ENCODE measurements around the gene ENAH. TPM values are rescaled to one million over a fixed set of nuclear protein-coding genes. Genes with fewer than 3 reads are reported as not detected.

Gene ENAH
- polyA plus RNA-seq, 3 donors: 0.12 TPM; not detected in 2

DNA sequence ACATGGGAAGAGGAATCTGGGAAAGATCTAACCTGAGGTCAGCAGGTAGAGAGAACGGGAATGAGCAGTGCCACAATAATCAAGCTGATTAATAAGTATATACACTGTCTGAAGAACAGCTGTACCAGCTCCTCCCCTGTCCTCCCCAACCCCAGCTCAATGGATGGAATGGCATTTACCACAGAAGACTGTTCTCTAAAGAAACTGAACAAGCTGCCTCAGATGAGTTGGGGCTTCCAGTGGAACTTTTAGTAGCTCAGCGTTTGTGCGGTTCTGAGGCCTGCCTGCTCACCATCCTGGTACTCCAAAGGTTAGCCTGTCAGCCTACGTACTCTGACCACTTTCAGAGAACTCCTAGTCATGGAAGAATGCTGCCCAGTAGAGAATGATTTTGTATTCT, 123.2 kb downstream of the ENAH start:
- Mint-ChIP-seq H3K27ac (no peak overlapping the region), H3K36me3 (no peaks in the 10 kb centered on the region), H3K9me3 (no peaks in the 10 kb centered on the region), H3K4me3 (no peak overlapping the region), H3K4me1 (no peaks in the 10 kb centered on the region), H3K27me3 (ENCODE audit: low read depth in 3 of 3) (peaks cover 2 to 4% (median 3%) of the 10 kb centered on the region in 3 donors)
- Histone ChIP-seq H3K79me2 (ENCODE audit: insufficient read depth, low read length) (no peaks in the 10 kb centered on the region), H3K36me3 (replicated peaks in 1 of 2; ENCODE audit: control insufficient read depth in 1 of 2, insufficient read depth in 2 of 2, low read length in 2 of 2) (no peaks in the 10 kb centered on the region), H3K4me3 (replicated peaks in 1 of 3; ENCODE audit: low read depth in 2 of 3, low read length in 3 of 3) (no peak overlapping the region), H2AFZ (ENCODE audit: insufficient read depth, low read depth, low read length, poor library complexity, severe bottlenecking) (no peak overlapping the region), H3K9me3 (replicated peaks in 1 of 2; ENCODE audit: control insufficient read depth in 1 of 2, insufficient read depth in 1 of 2, low read length in 2 of 2) (no peaks in the 10 kb centered on the region), H3K4me1 (ENCODE audit: control insufficient read depth in 1 of 2, insufficient read depth in 2 of 2, low read length in 2 of 2) (no peaks in the 10 kb centered on the region), H3K9ac (ENCODE audit: insufficient read depth, low read length, poor library complexity, severe bottlenecking) (no peak overlapping the region), H3K27me3 (ENCODE audit: control insufficient read depth in 2 of 2, insufficient read depth in 2 of 2, low read length in 2 of 2) (peaks cover 0 to 2% of the 10 kb centered on the region in 2 donors), H3K4me2 (replicated peaks; ENCODE audit: extremely low read depth, low read length, poor library complexity, severe bottlenecking) (no peak overlapping the region), H3K27ac (ENCODE audit: low read depth in 1 of 2, low read length in 2 of 2) (no peak overlapping the region), H4K20me1 (ENCODE audit: insufficient read depth, low read length) (no peaks in the 10 kb centered on the region)
- no peak for DNase-seq
- no CpG with 5 or more reads among the region's 4 CpGs for WGBS (ENCODE audit: insufficient coverage)
- TF ChIP-seq, protein P1, sequence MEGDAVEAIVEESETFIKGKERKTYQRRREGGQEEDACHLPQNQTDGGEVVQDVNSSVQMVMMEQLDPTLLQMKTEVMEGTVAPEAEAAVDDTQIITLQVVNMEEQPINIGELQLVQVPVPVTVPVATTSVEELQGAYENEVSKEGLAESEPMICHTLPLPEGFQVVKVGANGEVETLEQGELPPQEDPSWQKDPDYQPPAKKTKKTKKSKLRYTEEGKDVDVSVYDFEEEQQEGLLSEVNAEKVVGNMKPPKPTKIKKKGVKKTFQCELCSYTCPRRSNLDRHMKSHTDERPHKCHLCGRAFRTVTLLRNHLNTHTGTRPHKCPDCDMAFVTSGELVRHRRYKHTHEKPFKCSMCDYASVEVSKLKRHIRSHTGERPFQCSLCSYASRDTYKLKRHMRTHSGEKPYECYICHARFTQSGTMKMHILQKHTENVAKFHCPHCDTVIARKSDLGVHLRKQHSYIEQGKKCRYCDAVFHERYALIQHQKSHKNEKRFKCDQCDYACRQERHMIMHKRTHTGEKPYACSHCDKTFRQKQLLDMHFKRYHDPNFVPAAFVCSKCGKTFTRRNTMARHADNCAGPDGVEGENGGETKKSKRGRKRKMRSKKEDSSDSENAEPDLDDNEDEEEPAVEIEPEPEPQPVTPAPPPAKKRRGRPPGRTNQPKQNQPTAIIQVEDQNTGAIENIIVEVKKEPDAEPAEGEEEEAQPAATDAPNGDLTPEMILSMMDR (IDR thresholded peaks at IDR 0.05): no peak
- intact Hi-C loops (cut with micrococcal nuclease): no loop called here

DNA sequence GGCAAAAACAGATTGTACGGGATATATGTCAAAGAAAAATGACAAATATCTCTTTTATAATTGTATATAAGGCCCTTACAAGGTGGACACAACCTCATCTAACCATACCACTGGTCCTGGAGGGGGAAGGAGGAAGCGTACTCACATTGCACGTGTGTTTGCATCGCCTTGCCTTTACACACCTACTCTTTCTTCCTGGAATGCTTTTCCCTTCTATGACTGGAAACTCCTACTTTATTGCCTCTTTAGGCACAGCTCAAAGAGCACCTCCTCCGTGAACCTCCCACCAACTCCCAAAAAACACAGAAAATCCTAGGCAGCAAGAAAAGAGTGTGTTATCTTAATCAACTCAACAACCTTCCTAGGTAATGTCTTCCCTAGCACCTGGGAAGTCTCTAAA, 125.3 kb downstream of the ENAH start:
- Histone ChIP-seq H3K9me3 (replicated peaks in 1 of 2; ENCODE audit: control insufficient read depth in 1 of 2, insufficient read depth in 1 of 2, low read length in 2 of 2) (no peaks in the 10 kb centered on the region), H3K27ac (ENCODE audit: low read depth in 1 of 2, low read length in 2 of 2) (no peak overlapping the region), H3K79me2 (ENCODE audit: insufficient read depth, low read length) (no peaks in the 10 kb centered on the region), H3K36me3 (replicated peaks in 1 of 2; ENCODE audit: control insufficient read depth in 1 of 2, insufficient read depth in 2 of 2, low read length in 2 of 2) (no peaks in the 10 kb centered on the region), H3K4me1 (ENCODE audit: control insufficient read depth in 1 of 2, insufficient read depth in 2 of 2, low read length in 2 of 2) (no peaks in the 10 kb centered on the region), H3K4me2 (replicated peaks; ENCODE audit: extremely low read depth, low read length, poor library complexity, severe bottlenecking) (no peak overlapping the region), H4K20me1 (ENCODE audit: insufficient read depth, low read length) (no peaks in the 10 kb centered on the region), H2AFZ (ENCODE audit: insufficient read depth, low read depth, low read length, poor library complexity, severe bottlenecking) (no peak overlapping the region), H3K9ac (ENCODE audit: insufficient read depth, low read length, poor library complexity, severe bottlenecking) (no peak overlapping the region), H3K4me3 (replicated peaks in 1 of 3; ENCODE audit: low read depth in 2 of 3, low read length in 3 of 3) (no peak overlapping the region), H3K27me3 (ENCODE audit: control insufficient read depth in 2 of 2, insufficient read depth in 2 of 2, low read length in 2 of 2) (peaks cover 0 to 2% of the 10 kb centered on the region in 2 donors)
- Mint-ChIP-seq H3K9me3 (no peaks in the 10 kb centered on the region), H3K27me3 (ENCODE audit: low read depth in 3 of 3) (peaks cover 0 to 4% (median 0%) of the 10 kb centered on the region in 3 donors), H3K4me3 (no peak overlapping the region), H3K4me1 (no peaks in the 10 kb centered on the region), H3K36me3 (no peaks in the 10 kb centered on the region), H3K27ac (no peak overlapping the region)
- intact Hi-C loops (cut with micrococcal nuclease): no loop called here
- TF ChIP-seq, protein P1 (IDR thresholded peaks at IDR 0.05): no peak
- WGBS (ENCODE audit: insufficient coverage): no CpG with 5 or more reads among the region's 5 CpGs
- DNase-seq: no peak
